ENCODE measurements around the gene BORCS5. TPM values are rescaled to one million over a fixed set of nuclear protein-coding genes. Genes with fewer than 3 reads are reported as not detected.
A peak's percentile ranks its signal among the peaks of the same experiment; 100 is the strongest.

BORCS5 gene
- total and polyA plus RNA-seq, 12 donors: 3.6 to 30.1 (median 10.6) TPM

GRCh38 chr12:12482959-12483358 is 126.1 kb downstream of the BORCS5 start:
- TF ChIP-seq POLR2A (IDR thresholded peaks at IDR 0.05) (no peak), CTCF (IDR thresholded peaks at IDR 0.05) (no peak)
- no peak overlapping the region for H3K4me3 ChIP-seq
- H3K27me3 ChIP-seq: no peaks in the 10 kb centered on the region
- WGBS, 4 donors: 93 to 94% (median 93%) methylated on average over 6 of the region's 6 CpGs
- H3K36me3 ChIP-seq (replicated peaks in 1 of 2): peaks cover 0 to 34% of the 10 kb centered on the region in 2 donors
- peak overlapping the region in 1 of 5 donors; percentile 47 for H3K27ac ChIP-seq
- intact Hi-C loops (cut with DNase I): no loop called here
- DNase-seq: no peak
- peaks cover 16 to 24% of the 10 kb centered on the region in 2 donors for H3K4me1 ChIP-seq (replicated peaks in 1 of 2)
- H3K9me3 ChIP-seq (replicated peaks in 1 of 3): no peaks in the 10 kb centered on the region

- Histone ChIP-seq H3K9me3 (replicated peaks in 1 of 3) (no peaks in the 10 kb centered on the region), H3K27ac (peak overlapping the region in 2 of 5 donors; percentile 47 to 62), H3K36me3 (replicated peaks in 1 of 2) (peaks cover 0 to 31% of the 10 kb centered on the region in 2 donors), H3K4me3 (no peak overlapping the region), H3K27me3 (no peaks in the 10 kb centered on the region), H3K4me1 (replicated peaks in 1 of 2) (peaks cover 16 to 24% of the 10 kb centered on the region in 2 donors)
- DNase-seq: no peak
- 82 to 87% (median 86%) methylated on average over 3 of the region's 3 CpGs for WGBS, 4 donors
- no peak for TF ChIP-seq POLR2A (IDR thresholded peaks at IDR 0.05)
- TF ChIP-seq CTCF (IDR thresholded peaks at IDR 0.05): no peak
- intact Hi-C loops (cut with DNase I): no loop called here
These were observed 126.6 kb downstream of the BORCS5 start for GRCh38 chr12:12483438-12483837.

- DNase-seq: peak; percentile 58 to 82 (median 73)
- no peak overlapping the region for H3K4me3 ChIP-seq
- intact Hi-C loops (cut with DNase I): no loop called here
- peak overlapping the region; percentile 46 to 89 (median 71) for H3K27ac ChIP-seq
- 40 to 53% (median 51%) methylated on average over 6 of the region's 6 CpGs for WGBS, 4 donors
- H3K9me3 ChIP-seq (replicated peaks in 1 of 3): no peaks in the 10 kb centered on the region
- peaks cover 0 to 13% of the 10 kb centered on the region in 2 donors for H3K36me3 ChIP-seq (replicated peaks in 1 of 2)
- no peaks in the 10 kb centered on the region for H3K27me3 ChIP-seq
- no peak for TF ChIP-seq POLR2A (IDR thresholded peaks at IDR 0.05)
- TF ChIP-seq CTCF (IDR thresholded peaks at IDR 0.05): no peak
- H3K4me1 ChIP-seq (replicated peaks in 1 of 2): peaks cover 16 to 24% of the 10 kb centered on the region in 2 donors
These were observed 129.9 kb downstream of the BORCS5 start for GRCh38 chr12:12486661-12487240.

GRCh38 chr12:12487490-12487889 is 130.6 kb downstream of the BORCS5 start:
- Histone ChIP-seq H3K9me3 (replicated peaks in 1 of 3) (no peaks in the 10 kb centered on the region), H3K4me3 (no peak overlapping the region), H3K27ac (peak overlapping the region in 4 of 5 donors; percentile 67 to 89 (median 79)), H3K27me3 (no peaks in the 10 kb centered on the region), H3K4me1 (replicated peaks in 1 of 2) (peaks cover 16 to 24% of the 10 kb centered on the region in 2 donors), H3K36me3 (replicated peaks in 1 of 2) (peaks cover 0 to 13% of the 10 kb centered on the region in 2 donors)
- 95 to 96% (median 96%) methylated on average over 6 of the region's 6 CpGs for WGBS, 4 donors
- intact Hi-C loops (cut with DNase I): no loop called here
- TF ChIP-seq CTCF (IDR thresholded peaks at IDR 0.05) (no peak), POLR2A (IDR thresholded peaks at IDR 0.05) (no peak)
- DNase-seq: no peak
